Astrocyte of the spinal cord (primary cell): ENCODE results near the gene ABHD15.

Experiments used
- DNase-seq: peaks from one replicate; pipeline ENCODE4 v3.0.0; 2011; ENCODE audit warnings: low read depth, low spot score
- H3K4me3 ChIP-seq: 2 replicates; pipeline ENCODE4 v1.5.1; 2011; ENCODE audit warnings: low read depth, mild to moderate bottlenecking, low read length, moderate library complexity
- in situ Hi-C: cut with HindIII; loops from 2 replicates; pipeline ENCODE4 v1.10.0; 2017; ENCODE audit warnings: low sequenced_read_pairs
- TF ChIP-seq, protein P1 (sequence below): IDR thresholded peaks from 2 replicates; pipeline ENCODE4 v1.5.1; 2012; ENCODE audit warnings: low read depth, mild to moderate bottlenecking, low read length, inconsistent platforms

The ABHD15 gene

DNA sequence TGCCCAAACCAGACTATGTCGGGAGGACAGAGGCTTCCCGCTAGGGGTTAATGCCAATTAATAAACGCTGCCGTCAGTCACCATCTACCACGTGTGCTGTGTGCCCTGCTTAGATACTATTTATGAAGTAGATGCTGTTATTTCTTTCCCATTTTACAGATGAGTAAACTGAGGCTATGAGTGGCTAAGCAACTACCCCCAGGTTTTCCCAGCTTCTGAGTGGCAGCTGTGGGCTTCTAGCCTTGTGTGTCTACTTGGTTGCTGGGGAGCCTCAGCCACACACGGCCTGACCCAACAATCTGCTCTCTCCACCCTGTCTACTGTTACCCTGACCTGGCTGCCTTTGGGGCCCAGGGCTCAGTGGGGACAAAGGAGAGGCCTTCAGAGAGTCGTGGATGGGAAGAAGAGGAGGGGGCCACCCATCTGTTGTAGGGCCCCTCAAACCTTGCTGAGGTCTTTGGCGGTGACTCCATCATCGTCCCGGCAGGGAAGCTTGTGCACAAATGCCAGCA is 15.5 kb upstream of the ABHD15 start:
- H3K4me3 ChIP-seq: no peak overlapping the region
- TF ChIP-seq, protein P1, sequence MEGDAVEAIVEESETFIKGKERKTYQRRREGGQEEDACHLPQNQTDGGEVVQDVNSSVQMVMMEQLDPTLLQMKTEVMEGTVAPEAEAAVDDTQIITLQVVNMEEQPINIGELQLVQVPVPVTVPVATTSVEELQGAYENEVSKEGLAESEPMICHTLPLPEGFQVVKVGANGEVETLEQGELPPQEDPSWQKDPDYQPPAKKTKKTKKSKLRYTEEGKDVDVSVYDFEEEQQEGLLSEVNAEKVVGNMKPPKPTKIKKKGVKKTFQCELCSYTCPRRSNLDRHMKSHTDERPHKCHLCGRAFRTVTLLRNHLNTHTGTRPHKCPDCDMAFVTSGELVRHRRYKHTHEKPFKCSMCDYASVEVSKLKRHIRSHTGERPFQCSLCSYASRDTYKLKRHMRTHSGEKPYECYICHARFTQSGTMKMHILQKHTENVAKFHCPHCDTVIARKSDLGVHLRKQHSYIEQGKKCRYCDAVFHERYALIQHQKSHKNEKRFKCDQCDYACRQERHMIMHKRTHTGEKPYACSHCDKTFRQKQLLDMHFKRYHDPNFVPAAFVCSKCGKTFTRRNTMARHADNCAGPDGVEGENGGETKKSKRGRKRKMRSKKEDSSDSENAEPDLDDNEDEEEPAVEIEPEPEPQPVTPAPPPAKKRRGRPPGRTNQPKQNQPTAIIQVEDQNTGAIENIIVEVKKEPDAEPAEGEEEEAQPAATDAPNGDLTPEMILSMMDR: no peak
- DNase-seq: no peak
- in situ Hi-C loops: no loop called here

DNA sequence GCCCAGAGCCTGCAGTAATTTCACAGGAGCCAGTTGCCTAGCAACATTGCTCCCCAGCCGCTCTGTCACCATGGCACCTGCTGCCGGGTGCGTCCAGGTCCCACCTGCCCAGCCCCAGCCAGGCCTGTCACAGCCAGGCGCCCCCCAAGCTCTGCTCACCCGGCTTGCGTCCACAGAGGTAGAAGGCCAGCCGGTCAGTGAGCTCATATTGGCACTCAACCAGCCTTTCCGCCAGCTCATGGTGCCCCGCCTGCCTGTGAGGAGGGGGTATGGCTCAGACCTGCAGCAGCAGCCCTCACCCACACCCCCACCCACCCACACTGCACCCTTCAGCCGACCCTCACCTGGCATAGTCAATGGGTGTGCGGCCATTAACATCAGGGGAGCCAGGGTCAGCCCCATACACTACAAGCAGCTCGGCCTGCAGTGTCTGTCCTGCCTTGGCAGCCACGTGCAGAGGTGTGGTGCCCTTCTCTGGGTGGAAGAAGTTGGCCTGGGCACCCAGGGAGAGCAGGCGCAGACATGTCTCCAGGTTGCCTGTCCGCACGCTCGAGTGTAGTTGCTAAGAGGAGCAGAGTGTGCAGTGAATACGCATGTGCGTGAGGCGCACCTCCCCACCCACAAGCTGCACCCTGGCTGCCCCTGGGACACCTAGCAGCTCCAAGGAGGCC is 14.9 kb upstream of the ABHD15 start:
- DNase-seq: no peak
- in situ Hi-C loops: no loop called here
- no peak overlapping the region for H3K4me3 ChIP-seq
- TF ChIP-seq, protein P1: no peak

DNA sequence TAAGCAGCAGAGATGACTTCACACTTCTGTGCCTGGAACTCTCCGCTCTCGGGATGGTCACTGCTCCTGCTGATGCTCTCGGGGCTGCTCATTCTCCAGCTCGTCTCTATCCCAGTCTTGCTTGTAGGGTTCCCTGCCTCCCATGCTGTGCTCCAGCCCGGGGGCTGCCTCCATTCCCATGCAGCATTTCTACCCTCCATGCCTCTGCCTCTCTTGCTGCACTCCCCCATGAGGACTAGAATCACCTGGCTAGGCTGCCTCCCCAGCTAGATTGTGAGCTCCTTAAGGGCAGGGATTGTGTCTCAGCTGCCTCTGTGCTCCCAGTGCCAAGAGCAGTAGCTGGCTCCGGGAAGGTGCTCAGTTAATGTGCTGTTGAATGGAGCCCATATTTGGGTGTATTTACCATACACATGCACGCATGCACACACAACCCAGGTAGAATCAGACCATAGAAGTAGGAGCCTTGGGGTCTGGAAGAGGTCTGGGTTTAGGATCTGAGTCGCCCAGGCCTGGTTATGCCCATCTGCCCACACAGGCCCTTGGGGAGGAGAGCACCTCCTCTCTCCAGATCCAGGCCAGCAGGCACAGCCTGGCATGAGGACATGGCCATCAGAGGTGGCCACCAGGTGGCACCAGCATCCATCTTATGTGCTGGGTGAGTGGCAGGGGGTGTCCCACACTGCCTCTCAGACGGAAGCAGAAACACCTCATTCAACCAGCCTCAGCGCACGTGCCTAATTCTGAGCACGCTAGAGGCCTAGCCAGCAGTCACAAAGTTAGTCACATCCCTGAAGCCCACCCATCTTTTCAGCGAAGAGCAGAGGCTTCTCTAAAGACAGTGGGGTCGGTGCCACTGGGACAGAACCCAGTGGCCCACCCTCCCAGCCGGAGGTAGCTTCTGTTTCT is 13.3 kb upstream of the ABHD15 start:
- no peak overlapping the region for H3K4me3 ChIP-seq
- peak; percentile 77 for DNase-seq
- TF ChIP-seq, protein P1: peak; percentile 87
- in situ Hi-C loops: no loop called here

DNA sequence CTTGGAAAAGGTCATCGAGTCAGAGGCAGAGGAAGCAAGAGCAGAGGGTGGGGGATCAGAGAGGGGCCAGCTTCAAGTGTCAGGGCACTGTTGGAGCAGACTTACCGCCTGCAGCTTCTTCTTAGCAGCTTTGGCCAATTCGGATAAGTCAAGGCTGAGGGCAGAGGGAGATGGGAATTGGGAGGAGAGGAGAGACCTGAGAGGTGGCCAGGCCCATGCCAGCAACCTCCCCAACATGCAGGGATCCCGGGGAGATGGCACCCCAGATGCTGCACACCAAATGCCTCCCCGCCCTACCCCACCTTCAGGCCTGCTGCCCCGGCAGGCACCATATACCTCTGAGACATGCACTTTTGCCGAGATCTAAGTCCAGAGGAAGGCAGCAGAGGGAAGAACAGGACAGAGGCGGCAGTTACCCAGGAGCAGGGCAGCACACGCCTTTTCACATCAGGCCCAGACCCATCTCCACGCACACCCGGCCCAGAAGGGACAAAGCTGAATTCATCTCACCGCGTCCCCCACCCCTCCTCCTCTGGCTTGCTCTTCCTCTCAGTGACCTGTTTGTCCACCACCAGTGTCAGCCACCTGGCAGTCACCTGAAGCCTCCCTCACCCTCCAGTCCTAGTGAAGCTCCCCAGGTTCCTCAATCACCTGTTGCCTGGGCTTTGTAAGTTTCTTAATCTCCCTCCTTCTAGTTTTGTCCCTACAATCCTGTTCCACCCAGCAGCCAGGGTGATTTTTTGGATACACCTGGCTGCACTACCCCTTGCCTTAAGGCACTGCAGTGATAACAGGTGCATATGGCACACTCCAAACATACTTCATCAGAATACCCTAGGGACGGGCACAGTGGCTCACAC is 12.0 kb upstream of the ABHD15 start:
- no peak for DNase-seq
- H3K4me3 ChIP-seq: no peak overlapping the region
- in situ Hi-C loops: no loop called here
- TF ChIP-seq, protein P1: no peak

DNA sequence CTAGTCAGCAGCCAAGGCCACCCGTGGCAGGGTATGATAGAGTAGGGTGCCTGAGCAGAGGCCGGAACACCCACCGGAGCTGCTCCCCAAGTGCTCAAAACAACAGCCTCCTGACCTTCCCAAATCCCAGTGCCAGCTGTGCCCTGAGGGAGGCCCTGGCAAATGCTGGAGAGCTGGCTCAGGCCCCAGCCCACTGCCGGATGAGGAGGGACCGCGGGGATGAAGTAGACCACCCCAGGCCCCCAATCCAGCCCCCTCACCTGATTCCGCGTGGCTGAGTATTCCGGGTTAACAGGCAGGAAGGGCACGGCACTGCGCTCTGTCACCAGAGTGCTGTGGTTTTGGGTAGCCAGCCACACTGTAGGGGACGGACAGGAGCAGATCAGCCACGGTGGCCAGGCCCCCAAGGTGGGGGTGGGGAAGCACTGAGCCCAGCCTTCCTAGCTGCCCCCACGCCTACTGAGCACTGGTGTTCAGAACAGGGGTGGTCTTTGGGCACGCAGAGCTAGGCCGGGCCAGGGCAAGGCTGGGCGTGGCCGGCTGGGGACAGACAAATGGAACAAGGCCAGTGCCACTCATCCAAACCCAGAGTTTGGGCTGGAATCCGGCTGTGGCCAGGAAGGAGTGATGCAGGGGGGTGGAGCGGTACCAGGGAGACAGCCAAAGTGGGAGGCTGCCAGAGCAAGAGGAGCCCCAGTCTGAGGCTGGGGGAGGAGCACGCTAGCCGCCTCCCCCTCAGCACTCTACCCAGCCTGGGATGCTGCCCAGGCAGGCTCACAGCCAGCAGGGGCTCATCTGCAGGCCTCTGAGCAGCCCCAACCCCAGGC is 10.8 kb upstream of the ABHD15 start:
- no peak overlapping the region for H3K4me3 ChIP-seq
- TF ChIP-seq, protein P1: no peak
- in situ Hi-C loops: no loop called here
- DNase-seq: no peak
